T-cell (primary cell): Measurements from ENCODE around the gene FGD5. TPM values are rescaled to one million over a fixed set of nuclear protein-coding genes. Genes with fewer than 3 reads are reported as not detected.

Experiments used
- ATAC-seq, 4 experiments: fragments of 200-7000 bp in 3 of 4; fragments of 150-1000 bp in 1 of 4; cut with Tn5 transposase; replicated peaks in 1 of 4; 1 replicate in 3 of 4; 2 replicates in 1 of 4; pipeline ENCODE4 v1.10.0; 2021; ENCODE audit warnings: moderate library complexity in 3 of 4, mild to moderate bottlenecking in 2 of 4, moderate number of reproducible peaks in 1 of 4
- CTCF ChIA-PET, 2 donors: fragments of 300-600 bp; sonication (Branson Sonifier 250); formaldehyde crosslinking; loops; one replicate each; lab custom pipeline; 2022; ENCODE audit warnings: antibody characterized with exemption in 2 of 2; lab: Charles Lee
- POLR2A ChIA-PET, 2 donors: fragments of 300-600 bp; sonication (Branson Sonifier 250); formaldehyde crosslinking; loops; one replicate each; lab custom pipeline; 2022; ENCODE audit warnings: antibody characterized with exemption in 2 of 2; lab: Charles Lee
- DNase-seq, 35 experiments: peaks; one replicate each; pipeline versions ENCODE4 v3.0.0 to v3.0.0-alpha.2; 2013 to 2023
- H3K27ac ChIP-seq: one replicate; pipeline ENCODE4 v1.5.1; 2013; ENCODE audit warnings: low read length
- H3K27me3 ChIP-seq, 2 experiments: replicated peaks in 1 of 2; 1 replicate in 1 of 2; 2 replicates in 1 of 2; pipeline versions ENCODE4 v1.6.1 to v1.7.0; 2013; ENCODE audit warnings: low read length in 1 of 2, mixed read lengths in 1 of 2; ENCODE audit not compliant: control insufficient read depth in 2 of 2, insufficient read depth in 2 of 2; ENCODE audit errors: extremely low read depth in 1 of 2
- H3K36me3 ChIP-seq, 2 donors: 1 replicate in 1 of 2; 2 replicates in 1 of 2; pipeline versions ENCODE4 v1.6.1 to v1.7.0; 2013; ENCODE audit warnings: low read length in 1 of 2; ENCODE audit not compliant: control insufficient read depth in 2 of 2, insufficient read depth in 1 of 2; ENCODE audit errors: extremely low read depth in 1 of 2
- H3K4me1 ChIP-seq, 2 experiments: 1 replicate in 1 of 2; 2 replicates in 1 of 2; pipeline versions ENCODE4 v1.6.1 to v1.7.0; 2013; ENCODE audit warnings: low read length in 2 of 2, mixed read lengths in 1 of 2; ENCODE audit not compliant: insufficient read depth in 2 of 2, control insufficient read depth in 1 of 2; ENCODE audit errors: extremely low read depth in 1 of 2
- H3K4me3 ChIP-seq, 2 donors: 1 replicate in 1 of 2; 2 replicates in 1 of 2; pipeline versions ENCODE4 v1.5.1 to v1.7.0; 2013; ENCODE audit warnings: mild to moderate bottlenecking in 2 of 2, low read length in 1 of 2, moderate library complexity in 1 of 2; ENCODE audit not compliant: control insufficient read depth in 1 of 2; ENCODE audit errors: extremely low read depth in 1 of 2
- H3K9me3 ChIP-seq: 2 replicates; pipeline ENCODE4 v1.7.0; 2013
- H3K27ac Mint-ChIP-seq, 2 donors: one replicate each; pipeline ENCODE4 v1.8.0; 2020 to 2021; ENCODE audit warnings: mild to moderate bottlenecking in 2 of 2, mixed read lengths in 2 of 2
- H3K27me3 Mint-ChIP-seq, 2 donors: one replicate each; pipeline ENCODE4 v1.8.0; 2021 to 2022; ENCODE audit warnings: mixed read lengths in 2 of 2
- H3K36me3 Mint-ChIP-seq: one replicate; pipeline ENCODE4 v1.8.0; 2021; ENCODE audit warnings: mixed read lengths
- H3K4me1 Mint-ChIP-seq, 3 donors: one replicate each; pipeline ENCODE4 v1.8.0; 2020 to 2022; ENCODE audit warnings: mixed read lengths in 3 of 3, mild to moderate bottlenecking in 1 of 3
- H3K4me3 Mint-ChIP-seq, 3 donors: one replicate each; pipeline ENCODE4 v1.8.0; 2020 to 2022; ENCODE audit warnings: mild to moderate bottlenecking in 3 of 3, mixed read lengths in 3 of 3, moderate library complexity in 3 of 3
- H3K9me3 Mint-ChIP-seq, 3 donors: one replicate each; pipeline ENCODE4 v1.8.0; 2020 to 2022; ENCODE audit warnings: mixed read lengths in 3 of 3
- WGBS: methylation state at CpG from one replicate; pipeline ENCODE4 v1.1.5; 2013; ENCODE audit warnings: missing lambda C conversion rate; ENCODE audit not compliant: insufficient coverage; 5-methylcytosine and 5-hydroxymethylcytosine counted together
- total RNA-seq, 35 experiments: library from RNA in 6 of 35; stranded (reverse) in 6 of 35; fragments of 120-200 nt in 1 of 35; gene quantifications; one replicate each; pipeline versions ENCODE4 v1.2.1 to v1.2.4 and lab custom pipeline; 2013 to 2026

Gene FGD5
- total RNA-seq, 5 donors from 2014 or later (not counting 1 experiment from before 2014, with no cell fraction given): 0.13 to 0.53 (median 0.32) TPM; not detected in 2

DNA sequence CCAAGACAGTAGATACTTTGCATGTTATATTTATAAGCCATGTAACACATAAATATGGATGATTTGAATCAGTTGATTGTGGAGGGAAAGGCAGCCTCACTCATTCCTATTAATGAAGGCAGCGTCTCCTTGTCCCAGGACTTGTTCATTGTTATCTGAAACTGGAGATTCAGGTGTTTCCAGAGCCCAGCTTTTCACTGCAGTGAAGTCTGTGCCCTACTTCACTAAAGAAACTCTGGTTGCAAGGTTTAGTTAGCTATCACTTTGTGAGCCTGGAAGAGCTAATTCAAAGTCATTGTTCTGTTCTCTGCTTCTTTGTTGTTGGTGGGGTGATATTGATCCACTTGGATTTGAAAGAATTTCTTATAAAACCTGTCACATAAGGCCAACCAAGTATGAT lies 138.4 kb downstream of the FGD5 start:
- Histone ChIP-seq H3K27ac (no peak overlapping the region), H3K27me3 (no peaks in the 10 kb centered on the region), H3K4me1 (peaks cover 0 to 9% of the 10 kb centered on the region in 2 experiments), H3K4me3 (no peak overlapping the region), H3K9me3 (no peaks in the 10 kb centered on the region), H3K36me3 (peaks cover 0 to 5% of the 10 kb centered on the region in 2 donors)
- no peak for ATAC-seq
- Mint-ChIP-seq H3K9me3 (no peaks in the 10 kb centered on the region), H3K27ac (no peak overlapping the region), H3K36me3 (peaks cover 14% of the 10 kb centered on the region), H3K27me3 (no peaks in the 10 kb centered on the region), H3K4me1 (peaks cover 65 to 73% (median 69%) of the 10 kb centered on the region in 3 donors), H3K4me3 (no peak overlapping the region)
- CTCF ChIA-PET: no interaction called here
- no peak for DNase-seq
- no CpG with 5 or more reads among the region's 1 CpG for WGBS
- POLR2A ChIA-PET: no interaction called here

DNA sequence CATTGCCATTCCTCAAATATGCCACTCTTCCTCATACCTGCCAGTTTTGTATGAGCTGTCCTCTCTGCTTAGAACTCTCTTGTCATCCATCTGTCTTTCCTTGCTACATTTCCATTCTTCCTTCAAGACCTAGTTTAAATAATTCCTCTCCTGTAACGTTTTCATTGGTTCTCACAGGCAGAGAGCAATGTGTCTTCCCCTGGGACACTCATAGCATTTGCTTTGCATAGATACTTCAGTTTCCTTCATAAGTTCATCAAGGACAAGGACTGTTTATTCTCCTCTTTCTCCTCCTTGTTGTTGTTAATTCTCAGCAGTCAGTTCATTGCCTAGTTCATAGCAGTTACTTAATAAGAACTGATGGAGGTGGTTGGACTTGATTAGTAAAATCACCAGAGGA lies 139.2 kb downstream of the FGD5 start:
- POLR2A ChIA-PET: no interaction called here

DNA sequence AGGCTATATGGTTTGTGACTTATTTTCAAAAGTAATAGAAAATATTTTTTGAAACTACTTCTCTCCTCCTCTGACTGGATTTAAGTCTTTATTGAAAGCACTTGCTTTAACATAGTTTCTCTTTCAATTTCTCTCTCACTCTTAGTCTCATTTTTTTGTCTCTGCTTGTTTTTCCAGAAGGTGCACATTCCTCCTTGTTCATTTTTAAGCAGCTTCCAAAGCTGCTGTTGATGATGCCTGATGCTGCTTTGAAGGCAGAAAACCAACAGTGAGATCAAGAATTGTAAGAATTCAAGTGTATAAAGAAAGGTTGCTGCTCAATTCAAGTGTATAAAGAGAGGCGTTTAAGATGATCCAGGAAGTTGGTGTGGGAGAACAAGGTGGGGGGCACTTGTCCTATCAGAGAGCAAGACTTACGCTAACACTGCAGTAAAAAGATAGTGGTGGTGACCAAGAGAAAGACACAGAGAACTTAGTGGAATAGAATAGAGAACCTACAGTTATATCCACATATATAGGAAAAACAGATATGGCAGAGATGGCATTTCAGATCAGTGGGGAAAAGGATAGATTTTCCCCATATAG lies 140.7 kb downstream of the FGD5 start:
- POLR2A ChIA-PET: no interaction called here
- no peaks in the 10 kb centered on the region for H3K27me3 ChIP-seq
- Mint-ChIP-seq H3K27ac (peak overlapping the region; percentile 71 to 84), H3K4me3 (peak overlapping the region; percentile 63 to 77 (median 76)), H3K36me3 (peaks cover 22% of the 10 kb centered on the region), H3K9me3 (no peaks in the 10 kb centered on the region), H3K27me3 (no peaks in the 10 kb centered on the region), H3K4me1 (peaks cover 53 to 65% (median 54%) of the 10 kb centered on the region in 3 donors)
- H3K9me3 ChIP-seq: no peaks in the 10 kb centered on the region
- H3K4me1 ChIP-seq: peaks cover 0 to 9% of the 10 kb centered on the region in 2 experiments
- peak in 3 of 4 experiments; percentile 41 to 67 (median 55) for ATAC-seq
- CTCF ChIA-PET: no interaction called here
- peak overlapping the region; percentile 42 for H3K27ac ChIP-seq
- peak in 1 of 35 experiments; percentile 26 for DNase-seq
- peaks cover 0 to 8% of the 10 kb centered on the region in 2 donors for H3K36me3 ChIP-seq
- peak overlapping the region in 1 of 2 donors; percentile 23 for H3K4me3 ChIP-seq
- WGBS: 14% methylated on average over 1 of the region's 2 CpGs

More for the DNA sequence above, 139.2 kb downstream of the FGD5 start:
- CTCF ChIA-PET: no interaction called here
- WGBS: 69% methylated on average over 1 of the region's 1 CpG
- no peaks in the 10 kb centered on the region for H3K9me3 Mint-ChIP-seq
- no peaks in the 10 kb centered on the region for H3K27me3 Mint-ChIP-seq
- H3K36me3 Mint-ChIP-seq: peaks cover 19% of the 10 kb centered on the region
- H3K4me3 ChIP-seq: no peak overlapping the region
- peaks cover 0 to 8% of the 10 kb centered on the region in 2 donors for H3K36me3 ChIP-seq
- ATAC-seq: no peak
- peaks cover 0 to 9% of the 10 kb centered on the region in 2 experiments for H3K4me1 ChIP-seq
- peak overlapping the region in 1 of 2 donors; percentile 5 for H3K27ac Mint-ChIP-seq
- peak overlapping the region in 1 of 3 donors; percentile 2 for H3K4me3 Mint-ChIP-seq
- no peaks in the 10 kb centered on the region for H3K9me3 ChIP-seq
- H3K27ac ChIP-seq: peak overlapping the region; percentile 31
- no peaks in the 10 kb centered on the region for H3K27me3 ChIP-seq
- peaks cover 60 to 73% (median 62%) of the 10 kb centered on the region in 3 donors for H3K4me1 Mint-ChIP-seq
- no peak for DNase-seq

DNA sequence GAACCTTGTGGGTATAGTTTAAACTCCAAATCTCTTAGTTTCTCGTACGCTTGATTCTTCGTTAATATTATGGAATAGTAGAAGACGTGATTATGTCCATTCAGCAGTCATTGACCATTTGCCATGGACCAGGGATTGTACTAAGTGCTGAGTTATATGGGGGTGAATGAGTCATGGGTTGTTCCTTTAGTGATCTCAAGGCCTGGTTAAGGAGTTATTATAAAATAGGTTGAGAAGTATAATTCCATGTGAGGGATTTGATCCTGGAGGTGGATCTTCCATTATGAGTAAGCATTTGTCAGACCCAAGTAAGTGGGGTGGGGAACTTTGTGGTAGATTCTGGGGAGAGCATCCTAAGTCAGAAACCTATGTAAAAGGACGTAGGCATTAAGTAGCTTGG lies 144.0 kb downstream of the FGD5 start:
- H3K9me3 Mint-ChIP-seq: no peaks in the 10 kb centered on the region
- 96% methylated on average over 3 of the region's 5 CpGs for WGBS
- no peak overlapping the region for H3K27ac Mint-ChIP-seq
- Histone ChIP-seq H3K27ac (no peak overlapping the region), H3K4me3 (no peak overlapping the region), H3K27me3 (no peaks in the 10 kb centered on the region), H3K36me3 (peaks cover 3 to 12% of the 10 kb centered on the region in 2 donors), H3K4me1 (peaks cover 0 to 9% of the 10 kb centered on the region in 2 experiments), H3K9me3 (no peaks in the 10 kb centered on the region)
- peaks cover 28 to 34% (median 28%) of the 10 kb centered on the region in 3 donors for H3K4me1 Mint-ChIP-seq
- ChIA-PET CTCF (no interaction called here), POLR2A (no interaction called here)
- no peak for DNase-seq
- ATAC-seq: no peak
- H3K36me3 Mint-ChIP-seq: peaks cover 36% of the 10 kb centered on the region
- H3K4me3 Mint-ChIP-seq: no peak overlapping the region
- no peaks in the 10 kb centered on the region for H3K27me3 Mint-ChIP-seq

- H3K4me3 ChIP-seq: no peak overlapping the region
- Mint-ChIP-seq H3K27ac (no peak overlapping the region), H3K36me3 (peaks cover 34% of the 10 kb centered on the region), H3K9me3 (no peaks in the 10 kb centered on the region), H3K27me3 (no peaks in the 10 kb centered on the region), H3K4me3 (no peak overlapping the region), H3K4me1 (peaks cover 6 to 10% (median 9%) of the 10 kb centered on the region in 3 donors)
- peaks cover 3 to 11% of the 10 kb centered on the region in 2 donors for H3K36me3 ChIP-seq
- H3K4me1 ChIP-seq: no peaks in the 10 kb centered on the region
- CTCF ChIA-PET: interaction anchor here in 1 of 2 donors (0.6 kb wide), 1 partner anchor 28 kb away, joined by 6 read pairs; no protein-coding TSS in a partner anchor
- ATAC-seq (no peak), DNase-seq (no peak)
- no peak overlapping the region for H3K27ac ChIP-seq
- WGBS: 100% methylated on average over 1 of the region's 1 CpG
- H3K9me3 ChIP-seq: no peaks in the 10 kb centered on the region
- POLR2A ChIA-PET: interaction anchor here in 1 of 2 donors (0.6 kb wide), 1 partner anchor 72 kb away, joined by 3 read pairs; no protein-coding TSS in a partner anchor
- no peaks in the 10 kb centered on the region for H3K27me3 ChIP-seq
These were observed 148.5 kb downstream of the FGD5 start for GRCh38 chr3:14967285-14967684.

GRCh38 chr3:14969671-14970070 lies 150.9 kb downstream of the FGD5 start:
- H3K36me3 Mint-ChIP-seq: peaks cover 47% of the 10 kb centered on the region
- H3K27ac ChIP-seq: no peak overlapping the region
- H3K4me3 ChIP-seq: no peak overlapping the region
- no peaks in the 10 kb centered on the region for H3K27me3 ChIP-seq
- H3K27ac Mint-ChIP-seq: no peak overlapping the region
- ChIA-PET CTCF (no interaction called here), POLR2A (no interaction called here)
- peaks cover 11 to 18% (median 16%) of the 10 kb centered on the region in 3 donors for H3K4me1 Mint-ChIP-seq
- DNase-seq (no peak), ATAC-seq (no peak)
- H3K9me3 ChIP-seq: no peaks in the 10 kb centered on the region
- no peak overlapping the region for H3K4me3 Mint-ChIP-seq
- no peaks in the 10 kb centered on the region for H3K27me3 Mint-ChIP-seq
- H3K36me3 ChIP-seq: peaks cover 3 to 15% of the 10 kb centered on the region in 2 donors
- whole genome bisulfite sequencing: no CpG with 5 or more reads among the region's 1 CpG
- no peaks in the 10 kb centered on the region for H3K9me3 Mint-ChIP-seq
- H3K4me1 ChIP-seq: no peaks in the 10 kb centered on the region
